ENCODE results near the gene WWOX.

GRCh38 chr16:79069633-79070032 lies 970.2 kb downstream of the WWOX start:
- TF ChIP-seq, protein P1, sequence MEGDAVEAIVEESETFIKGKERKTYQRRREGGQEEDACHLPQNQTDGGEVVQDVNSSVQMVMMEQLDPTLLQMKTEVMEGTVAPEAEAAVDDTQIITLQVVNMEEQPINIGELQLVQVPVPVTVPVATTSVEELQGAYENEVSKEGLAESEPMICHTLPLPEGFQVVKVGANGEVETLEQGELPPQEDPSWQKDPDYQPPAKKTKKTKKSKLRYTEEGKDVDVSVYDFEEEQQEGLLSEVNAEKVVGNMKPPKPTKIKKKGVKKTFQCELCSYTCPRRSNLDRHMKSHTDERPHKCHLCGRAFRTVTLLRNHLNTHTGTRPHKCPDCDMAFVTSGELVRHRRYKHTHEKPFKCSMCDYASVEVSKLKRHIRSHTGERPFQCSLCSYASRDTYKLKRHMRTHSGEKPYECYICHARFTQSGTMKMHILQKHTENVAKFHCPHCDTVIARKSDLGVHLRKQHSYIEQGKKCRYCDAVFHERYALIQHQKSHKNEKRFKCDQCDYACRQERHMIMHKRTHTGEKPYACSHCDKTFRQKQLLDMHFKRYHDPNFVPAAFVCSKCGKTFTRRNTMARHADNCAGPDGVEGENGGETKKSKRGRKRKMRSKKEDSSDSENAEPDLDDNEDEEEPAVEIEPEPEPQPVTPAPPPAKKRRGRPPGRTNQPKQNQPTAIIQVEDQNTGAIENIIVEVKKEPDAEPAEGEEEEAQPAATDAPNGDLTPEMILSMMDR (IDR thresholded peaks at IDR 0.05; ENCODE audit: low read length): no peak
- no peak for TF ChIP-seq EZH2 (optimal IDR thresholded peaks at IDR 0.05; ENCODE audit: low read depth, low read length)

All from MM.1S (cell line).